ENCODE results near the gene CCDC121. TPM values are rescaled to one million over a fixed set of nuclear protein-coding genes. Genes with fewer than 3 reads are reported as not detected.
"Not testable (repeated sequence)": the region's sequence is repeated elsewhere in the genome, so short reads cannot be mapped to it uniquely, and the experiment has no call there.

CCDC121 gene
- total RNA-seq, 1 donor from 2014 or later: 4.9 TPM

GRCh38 chr2:27615316-27615715 lies 13.5 kb downstream of the CCDC121 start:
- Mint-ChIP-seq H3K27me3 (ENCODE audit: low read depth) (no peaks in the 10 kb centered on the region), H3K27ac (no peak overlapping the region), H3K4me1 (no peaks in the 10 kb centered on the region), H3K36me3 (peaks cover 46% of the 10 kb centered on the region), H3K4me3 (no peak overlapping the region), H3K9me3 (no peaks in the 10 kb centered on the region)
- TF ChIP-seq, protein P1, sequence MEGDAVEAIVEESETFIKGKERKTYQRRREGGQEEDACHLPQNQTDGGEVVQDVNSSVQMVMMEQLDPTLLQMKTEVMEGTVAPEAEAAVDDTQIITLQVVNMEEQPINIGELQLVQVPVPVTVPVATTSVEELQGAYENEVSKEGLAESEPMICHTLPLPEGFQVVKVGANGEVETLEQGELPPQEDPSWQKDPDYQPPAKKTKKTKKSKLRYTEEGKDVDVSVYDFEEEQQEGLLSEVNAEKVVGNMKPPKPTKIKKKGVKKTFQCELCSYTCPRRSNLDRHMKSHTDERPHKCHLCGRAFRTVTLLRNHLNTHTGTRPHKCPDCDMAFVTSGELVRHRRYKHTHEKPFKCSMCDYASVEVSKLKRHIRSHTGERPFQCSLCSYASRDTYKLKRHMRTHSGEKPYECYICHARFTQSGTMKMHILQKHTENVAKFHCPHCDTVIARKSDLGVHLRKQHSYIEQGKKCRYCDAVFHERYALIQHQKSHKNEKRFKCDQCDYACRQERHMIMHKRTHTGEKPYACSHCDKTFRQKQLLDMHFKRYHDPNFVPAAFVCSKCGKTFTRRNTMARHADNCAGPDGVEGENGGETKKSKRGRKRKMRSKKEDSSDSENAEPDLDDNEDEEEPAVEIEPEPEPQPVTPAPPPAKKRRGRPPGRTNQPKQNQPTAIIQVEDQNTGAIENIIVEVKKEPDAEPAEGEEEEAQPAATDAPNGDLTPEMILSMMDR (IDR thresholded peaks at IDR 0.05; ENCODE audit: unreplicated experiment): no peak
- no peak for DNase-seq (ENCODE audit: low spot score in 2 of 2, unreplicated experiment in 2 of 2)

GRCh38 chr2:27613985-27614384 lies 14.8 kb downstream of the CCDC121 start:
- no peaks in the 10 kb centered on the region for H3K4me1 Mint-ChIP-seq
- H3K4me3 Mint-ChIP-seq: no peak overlapping the region
- H3K9me3 Mint-ChIP-seq: no peaks in the 10 kb centered on the region
- H3K27me3 Mint-ChIP-seq (ENCODE audit: low read depth): no peaks in the 10 kb centered on the region
- H3K27ac Mint-ChIP-seq: no peak overlapping the region
- H3K36me3 Mint-ChIP-seq: peaks cover 42% of the 10 kb centered on the region
- TF ChIP-seq, protein P1 (IDR thresholded peaks at IDR 0.05; ENCODE audit: unreplicated experiment): no peak
- no peak for DNase-seq (ENCODE audit: low spot score in 2 of 2, unreplicated experiment in 2 of 2)

DNA sequence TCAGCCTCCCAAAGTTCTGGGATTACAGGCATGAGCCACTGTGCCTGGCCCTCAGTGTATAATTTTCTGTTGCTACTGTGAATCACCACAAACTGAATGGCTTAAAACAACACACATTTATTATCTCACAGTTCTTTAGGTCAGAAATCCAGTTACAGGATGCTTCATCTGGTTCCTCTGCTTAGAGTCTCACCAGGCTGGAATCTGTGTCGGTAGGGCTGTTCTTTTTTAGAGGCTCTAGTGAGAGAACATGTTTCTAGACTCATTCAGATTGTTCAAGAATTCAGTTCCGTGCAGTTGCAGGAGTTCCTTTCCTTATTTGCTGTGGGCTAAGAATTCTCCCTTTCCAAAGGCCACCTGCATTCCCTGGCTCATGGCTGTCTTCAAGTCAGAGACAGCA lies 22.2 kb downstream of the CCDC121 start:
- H3K36me3 Mint-ChIP-seq: peaks cover 52% of the 10 kb centered on the region

GRCh38 chr2:27596627-27597026 lies 32.2 kb downstream of the CCDC121 start:
- Mint-ChIP-seq H3K27ac (no peak overlapping the region), H3K27me3 (ENCODE audit: low read depth) (no peaks in the 10 kb centered on the region), H3K9me3 (peaks cover 28% of the 10 kb centered on the region), H3K36me3 (peaks cover 55% of the 10 kb centered on the region), H3K4me1 (no peaks in the 10 kb centered on the region), H3K4me3 (no peak overlapping the region)
- TF ChIP-seq, protein P1 (IDR thresholded peaks at IDR 0.05; ENCODE audit: unreplicated experiment): no peak
- no peak for DNase-seq (ENCODE audit: low spot score in 2 of 2, unreplicated experiment in 2 of 2)

More for the DNA sequence above, 22.2 kb downstream of the CCDC121 start:
- H3K27ac Mint-ChIP-seq: no peak overlapping the region
- no peak overlapping the region for H3K4me3 Mint-ChIP-seq
- DNase-seq (ENCODE audit: low spot score in 2 of 2, unreplicated experiment in 2 of 2): no peak
- no peaks in the 10 kb centered on the region for H3K9me3 Mint-ChIP-seq
- H3K27me3 Mint-ChIP-seq (ENCODE audit: low read depth): no peaks in the 10 kb centered on the region
- no peaks in the 10 kb centered on the region for H3K4me1 Mint-ChIP-seq
- TF ChIP-seq, protein P1 (IDR thresholded peaks at IDR 0.05; ENCODE audit: unreplicated experiment): no peak

DNA sequence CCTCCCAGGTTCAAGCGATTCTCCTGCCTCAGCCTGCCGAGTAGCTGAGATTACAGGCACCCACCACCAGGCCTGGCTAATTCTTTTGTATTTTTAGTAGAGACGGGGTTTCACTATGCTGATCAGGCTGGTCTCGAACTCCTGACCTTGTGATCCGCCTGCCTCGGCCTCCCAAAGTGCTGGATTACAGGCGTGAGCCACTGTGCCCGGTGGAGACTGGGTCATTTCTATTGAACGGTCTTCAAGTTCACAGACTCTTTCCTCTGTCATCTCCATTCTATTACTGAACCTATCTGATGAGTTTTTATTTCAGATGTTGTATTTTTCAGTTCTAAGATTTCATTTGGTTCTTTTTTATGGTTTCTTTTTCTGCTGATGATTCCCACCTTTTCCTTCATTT lies 33.4 kb downstream of the CCDC121 start:
- H3K27ac Mint-ChIP-seq; DNase-seq (ENCODE audit: low spot score in 2 of 2, unreplicated experiment in 2 of 2); H3K4me3 Mint-ChIP-seq; H3K27me3 Mint-ChIP-seq (ENCODE audit: low read depth); H3K4me1 Mint-ChIP-seq: not testable (repeated sequence)
- Mint-ChIP-seq H3K9me3 (peaks cover 34% of the 10 kb centered on the region), H3K36me3 (peaks cover 51% of the 10 kb centered on the region)

DNA sequence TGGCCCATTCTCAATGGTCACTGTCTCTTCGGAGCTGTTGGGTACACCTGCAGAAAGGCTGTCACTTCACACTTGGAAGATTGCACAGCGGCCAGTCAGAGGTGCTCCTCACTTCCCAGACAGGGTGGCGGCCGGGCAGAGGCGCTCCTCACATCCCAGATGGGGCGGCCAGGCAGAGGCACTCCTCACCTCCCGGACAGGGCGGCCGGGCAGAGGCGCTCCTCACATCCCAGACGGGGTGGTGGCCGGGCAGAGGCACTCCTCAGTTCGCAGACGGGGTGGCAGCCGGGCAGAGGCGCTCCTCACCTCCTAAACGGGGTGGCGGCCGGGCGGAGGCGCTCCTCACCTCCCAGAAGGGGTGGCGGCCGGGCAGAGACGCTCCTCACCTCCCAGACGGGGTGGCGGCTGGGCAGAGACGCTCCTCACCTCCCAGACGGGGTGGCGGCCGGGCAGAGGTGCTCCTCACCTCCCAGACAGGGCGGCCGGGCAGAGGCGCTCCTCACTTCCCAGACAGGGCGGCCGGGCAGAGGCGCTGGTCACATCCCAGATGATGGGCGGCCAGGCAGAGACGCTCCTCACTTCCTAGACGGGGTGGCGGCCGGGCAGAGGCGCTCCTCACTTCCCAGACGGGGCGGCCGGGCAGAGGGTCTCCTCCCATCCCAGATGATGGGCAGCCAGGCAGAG lies 34.6 kb downstream of the CCDC121 start:
- Mint-ChIP-seq H3K9me3 (peaks cover 46% of the 10 kb centered on the region), H3K36me3 (peaks cover 54% of the 10 kb centered on the region)
- not testable (repeated sequence) for DNase-seq (ENCODE audit: low spot score in 2 of 2, unreplicated experiment in 2 of 2); H3K4me3 Mint-ChIP-seq; H3K27ac Mint-ChIP-seq; H3K4me1 Mint-ChIP-seq; H3K27me3 Mint-ChIP-seq (ENCODE audit: low read depth)
